HT1080 (cell line): ENCODE data around the gene SAP30L. TPM values are rescaled to one million over a fixed set of nuclear protein-coding genes. Genes with fewer than 3 reads are reported as not detected.

Experiments used
- DNase-seq: peaks from one replicate; pipeline ENCODE4 v3.0.0-alpha.2; 2015; ENCODE audit warnings: low read depth
- total RNA-seq: library from RNA; depleted of rRNA; stranded (reverse); fragments of >200 nt; shearing (Covaris generic); gene quantifications from 2 replicates; pipeline ENCODE4 v1.2.3, GENCODE V29; 2014

Gene SAP30L
- total RNA-seq, 1 experiment from 2014 or later: 40.4 TPM

GRCh38 chr5:154479944-154480750 lies 34.4 kb downstream of the SAP30L start:
- DNase-seq: no peak

- DNase-seq: no peak
Observed at GRCh38 chr5:154480847-154481246, 35.0 kb downstream of the SAP30L start.

- DNase-seq: no peak
Observed at GRCh38 chr5:154481584-154482381, 36.0 kb downstream of the SAP30L start.

- DNase-seq: no peak
Observed at GRCh38 chr5:154482528-154483449, 37.0 kb downstream of the SAP30L start.

- no peak for DNase-seq
Observed at GRCh38 chr5:154483654-154484392, 38.0 kb downstream of the SAP30L start.

GRCh38 chr5:154484393-154485095 lies 38.7 kb downstream of the SAP30L start:
- no peak for DNase-seq

GRCh38 chr5:154485096-154485491 lies 39.3 kb downstream of the SAP30L start:
- DNase-seq: no peak

GRCh38 chr5:154485850-154486426 lies 40.1 kb downstream of the SAP30L start:
- no peak for DNase-seq

GRCh38 chr5:154486427-154486866 lies 40.6 kb downstream of the SAP30L start:
- no peak for DNase-seq

- no peak for DNase-seq
Observed at GRCh38 chr5:154487541-154487940, 41.7 kb downstream of the SAP30L start.

GRCh38 chr5:154491941-154492340 lies 46.1 kb downstream of the SAP30L start:
- no peak for DNase-seq

GRCh38 chr5:154493274-154493673 lies 47.5 kb downstream of the SAP30L start:
- DNase-seq: no peak

- DNase-seq: no peak
Observed at GRCh38 chr5:154494036-154494435, 48.2 kb downstream of the SAP30L start.

- no peak for DNase-seq
Observed at GRCh38 chr5:154498591-154498990, 52.8 kb downstream of the SAP30L start.

- DNase-seq: no peak
Observed at GRCh38 chr5:154498994-154499393, 53.2 kb downstream of the SAP30L start.

GRCh38 chr5:154501566-154501965 lies 55.8 kb downstream of the SAP30L start:
- no peak for DNase-seq

- no peak for DNase-seq
Observed at GRCh38 chr5:154502180-154502579, 56.4 kb downstream of the SAP30L start.

GRCh38 chr5:154503698-154504039 lies 57.9 kb downstream of the SAP30L start:
- no peak for DNase-seq

GRCh38 chr5:154505567-154505966 lies 59.8 kb downstream of the SAP30L start:
- DNase-seq: no peak
